Retina (tissue), 1 donor: ENCODE measurements around the gene STAT5B.

Source experiments
- DNase-seq: peaks from one replicate; pipeline ENCODE4 v3.0.0-alpha.2; 2016

STAT5B gene

DNA sequence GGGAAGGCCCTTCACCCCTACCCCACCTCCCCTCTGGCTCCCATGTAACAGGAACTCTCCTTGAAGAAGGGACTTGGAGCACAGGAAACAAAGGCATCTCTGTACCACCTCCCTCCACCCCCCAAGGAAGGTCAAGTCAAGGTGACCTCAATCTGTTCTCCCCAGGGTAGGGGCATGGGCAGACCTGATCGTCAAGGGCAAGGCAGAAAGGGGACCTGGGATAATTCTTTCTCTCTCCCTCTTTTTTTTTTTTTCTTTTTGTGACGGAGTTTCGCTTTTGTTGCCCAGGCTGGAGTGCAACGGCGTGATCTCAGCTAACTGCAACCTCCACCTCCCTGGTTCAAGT is 7.8 kb upstream of the STAT5B start:
- no peak for DNase-seq

DNA sequence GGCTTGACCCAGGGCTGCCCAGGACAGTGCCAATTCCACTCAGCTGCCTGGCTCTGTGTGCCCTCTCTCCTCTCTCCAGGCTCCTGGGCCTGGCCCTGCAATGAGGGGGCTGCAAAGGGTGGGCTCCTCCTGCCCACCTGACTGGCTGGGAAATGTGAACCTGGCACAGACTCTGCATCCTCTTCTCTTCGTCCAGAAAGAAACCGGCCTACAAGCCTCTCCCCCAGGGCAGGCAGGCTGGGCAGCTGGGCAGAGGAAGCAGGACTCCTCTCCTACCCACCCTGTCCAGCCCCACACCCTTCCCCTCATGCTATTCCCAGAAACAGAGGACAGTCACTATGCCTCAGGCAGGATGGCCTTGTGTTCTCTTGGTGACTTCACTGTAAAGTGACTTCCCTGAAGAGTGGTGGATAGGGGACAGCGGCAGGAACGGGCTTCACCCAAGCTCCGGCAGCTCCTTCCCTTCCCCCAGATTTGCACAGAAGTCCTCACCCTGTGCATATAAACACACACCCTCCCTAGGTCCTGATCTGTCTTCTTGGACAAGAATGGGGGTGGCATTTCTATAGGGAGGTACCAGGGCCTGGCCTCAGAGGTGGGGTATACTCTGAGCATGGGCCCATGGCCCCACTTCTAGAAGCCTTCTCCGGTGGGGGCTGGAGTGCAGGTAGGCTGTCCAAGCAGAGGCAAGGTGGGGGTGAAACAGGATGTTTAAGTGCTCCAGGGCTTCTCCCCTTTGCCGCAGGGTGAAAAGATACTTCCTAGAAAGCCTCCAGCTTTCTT is 7.2 kb upstream of the STAT5B start:
- no peak for DNase-seq

DNA sequence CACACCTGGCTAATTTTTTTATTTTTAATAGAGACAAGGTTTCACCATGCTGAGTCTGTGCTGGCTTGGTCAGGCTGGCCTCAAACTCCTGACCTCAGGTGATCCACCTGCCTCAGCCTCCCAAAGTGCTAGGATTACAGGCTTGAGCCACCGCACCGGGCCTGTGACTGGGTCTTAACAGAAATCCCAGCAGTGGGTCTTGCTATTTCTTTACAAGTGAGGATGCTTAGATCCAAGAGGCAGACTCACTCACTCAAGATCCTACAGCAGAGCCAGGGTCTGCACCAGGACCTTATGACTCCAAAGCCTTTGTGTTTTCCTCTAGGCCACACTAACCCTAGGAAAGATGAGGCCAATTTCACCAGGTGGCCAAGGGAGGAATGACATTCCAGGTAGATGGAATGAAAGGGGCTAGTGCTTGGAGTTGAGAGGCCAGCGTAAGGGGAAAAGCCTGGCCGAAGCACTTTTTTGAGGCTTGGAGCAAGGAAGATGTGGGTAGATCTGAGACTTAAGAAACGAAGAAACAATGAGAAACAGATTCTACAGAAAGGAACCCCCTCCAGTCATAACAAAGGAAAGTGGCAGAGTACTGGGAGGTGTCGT is 6.4 kb upstream of the STAT5B start:
- no peak for DNase-seq

DNA sequence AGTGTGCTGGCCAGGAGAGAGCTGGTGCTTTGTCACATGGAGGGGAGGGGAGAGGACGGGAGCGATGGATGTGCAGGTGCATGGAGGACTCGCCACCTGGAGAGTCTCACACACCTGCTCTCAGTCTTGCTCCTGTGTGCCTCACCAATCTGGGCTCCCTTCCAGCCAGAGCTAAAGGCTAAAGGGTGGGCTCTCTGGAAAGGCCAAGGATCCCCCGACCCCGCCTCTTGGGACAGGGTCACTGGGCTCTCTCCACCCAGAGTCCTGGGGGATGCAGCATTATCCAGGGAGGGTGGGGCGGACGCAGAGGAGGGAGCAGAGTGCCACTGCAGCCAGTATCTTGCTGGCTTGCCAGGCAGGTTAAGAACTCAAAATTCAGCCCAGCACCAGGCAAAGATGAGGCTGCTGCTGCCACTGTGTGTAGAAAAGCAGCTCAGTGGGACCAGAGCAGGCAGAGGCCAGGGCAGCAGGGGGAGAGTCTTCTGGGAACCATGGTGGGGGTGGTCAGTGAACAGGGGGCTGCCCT is 5.4 kb upstream of the STAT5B start:
- DNase-seq = no peak

DNA sequence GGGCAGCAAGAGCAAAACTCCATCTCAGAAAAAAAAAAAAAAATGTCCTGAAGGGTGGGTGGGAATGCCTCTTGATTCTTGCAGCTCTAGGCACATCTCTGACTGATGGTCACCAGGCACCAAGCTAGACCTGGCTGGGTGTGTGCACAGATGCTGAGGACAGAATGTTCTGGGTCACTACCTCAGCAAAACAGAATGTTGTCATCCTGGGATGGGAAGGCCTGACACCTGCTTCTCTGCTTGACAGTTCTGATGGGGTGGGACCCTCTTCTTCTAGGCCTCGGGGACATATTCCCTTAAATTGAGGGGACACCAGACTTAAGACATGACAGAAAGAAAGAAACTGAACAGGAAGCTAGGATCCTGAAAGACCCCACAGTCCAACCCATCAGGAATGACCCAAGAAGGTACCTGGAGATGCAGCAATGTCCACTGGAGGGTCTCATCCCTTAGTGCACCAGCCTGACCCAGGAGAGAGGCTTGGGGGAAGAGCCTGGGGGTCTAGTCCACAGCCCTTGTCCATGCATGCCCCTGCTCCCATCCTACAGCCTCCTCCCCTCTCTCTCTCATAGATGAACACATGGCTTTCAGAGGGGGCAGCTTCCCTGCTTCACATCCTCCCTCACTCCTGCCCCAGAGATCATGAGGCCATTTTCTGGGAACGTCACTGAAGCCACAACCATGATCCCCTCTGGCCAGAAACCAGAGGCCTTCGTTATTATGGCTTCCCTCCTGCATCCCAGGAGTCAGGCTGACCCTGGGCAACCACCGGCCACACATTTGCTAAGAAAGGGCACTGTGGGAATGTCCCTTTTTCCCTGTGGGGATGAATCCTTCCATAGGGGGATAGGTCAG is 3.8 kb upstream of the STAT5B start:
- DNase-seq = no peak

DNA sequence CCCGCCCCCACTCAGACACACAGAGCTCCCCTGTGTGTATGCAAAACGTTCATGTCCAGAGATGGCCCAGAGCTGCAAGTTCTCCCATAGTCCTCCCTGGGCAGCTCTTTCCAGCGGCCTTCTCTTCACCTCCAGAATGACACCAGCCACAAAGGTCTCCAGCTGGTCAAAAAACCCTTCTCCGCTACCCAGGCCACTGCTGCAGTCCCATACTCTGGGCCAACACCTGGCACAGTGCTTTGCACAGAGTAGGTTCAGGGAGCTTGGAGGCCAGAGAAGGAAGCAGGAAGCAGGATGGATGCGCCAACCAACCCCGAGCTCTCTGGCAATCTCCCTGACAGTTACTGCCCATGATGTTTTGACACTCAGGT is 1.1 kb upstream of the STAT5B start:
- DNase-seq = no peak

DNA sequence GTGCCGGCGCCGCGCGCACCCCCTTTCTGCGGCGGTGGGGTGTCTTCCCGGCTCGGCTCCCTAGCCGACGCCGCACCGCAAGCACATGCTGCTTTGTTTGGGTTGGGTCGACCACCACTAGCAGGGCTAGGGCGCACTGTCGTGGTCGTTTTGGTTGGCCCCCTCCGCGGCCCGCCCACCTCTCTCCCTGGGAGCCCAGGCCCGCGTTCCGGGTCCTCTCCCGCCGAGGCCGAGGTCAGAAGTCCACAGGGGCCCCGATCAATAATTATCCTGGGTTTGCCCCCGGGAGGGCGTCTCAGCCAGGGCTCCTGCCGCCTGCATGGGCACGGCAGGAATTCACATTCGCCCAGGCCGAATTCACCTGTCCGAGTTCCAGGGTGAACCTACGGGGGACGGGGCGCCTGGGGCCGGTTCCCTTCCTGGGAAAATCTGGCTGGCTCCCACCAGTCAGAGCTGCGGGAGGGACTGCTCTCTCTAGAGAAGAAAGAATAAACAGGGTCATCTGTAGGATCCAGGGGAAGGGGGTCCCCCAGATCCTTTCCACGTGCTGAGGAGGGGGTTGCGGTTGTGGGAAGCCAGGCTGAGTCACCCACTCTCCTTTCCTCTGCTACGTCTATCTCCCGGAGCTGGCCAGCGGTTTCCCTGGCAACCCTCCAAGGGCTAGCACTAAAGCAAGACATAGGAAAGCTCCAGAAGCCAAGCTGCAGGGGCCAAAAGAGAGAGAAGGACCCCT is 584 bp upstream of the STAT5B start:
- DNase-seq = peak; percentile 86

DNA sequence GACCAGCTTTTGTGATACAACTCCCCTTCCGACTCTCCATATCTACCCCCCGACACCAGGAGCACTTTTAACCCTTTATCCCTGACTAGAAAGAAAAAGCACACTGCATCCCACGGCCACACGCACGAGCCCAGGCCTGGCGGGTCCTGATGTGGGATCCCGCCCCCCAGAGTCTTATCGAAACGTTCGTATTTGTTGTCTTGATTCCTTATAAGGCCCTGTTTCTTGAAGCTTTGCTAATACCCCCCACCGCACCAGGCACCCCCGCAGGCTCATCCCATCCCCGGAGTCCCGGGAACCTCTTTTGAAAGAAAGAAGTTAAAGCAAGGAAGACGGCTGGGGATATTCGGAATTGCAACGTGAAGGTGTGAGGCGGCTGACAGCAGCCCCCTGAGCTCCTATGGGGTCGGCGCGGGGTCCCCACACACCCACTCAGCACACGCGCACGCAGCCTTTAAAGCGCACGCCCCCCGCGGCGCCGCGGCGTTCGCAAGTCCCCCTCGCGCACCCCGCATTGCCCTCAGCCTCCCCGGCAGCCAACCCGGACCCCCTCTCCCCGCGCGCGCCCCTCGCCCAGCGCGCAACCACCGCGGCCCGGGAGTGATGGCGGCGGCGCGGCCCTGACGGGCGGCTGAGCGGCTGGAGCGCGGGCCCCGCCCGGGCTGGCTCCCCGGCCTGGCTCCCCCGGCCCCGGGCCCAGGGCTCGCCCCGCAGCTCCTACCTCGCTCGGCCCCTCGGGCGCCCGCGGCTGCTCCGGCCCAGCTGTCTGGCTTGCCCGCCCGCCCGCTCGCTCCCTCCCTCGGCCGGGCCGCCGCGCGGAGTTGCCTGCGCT is 448 bp downstream of the STAT5B start:
- DNase-seq = peak; percentile 84

DNA sequence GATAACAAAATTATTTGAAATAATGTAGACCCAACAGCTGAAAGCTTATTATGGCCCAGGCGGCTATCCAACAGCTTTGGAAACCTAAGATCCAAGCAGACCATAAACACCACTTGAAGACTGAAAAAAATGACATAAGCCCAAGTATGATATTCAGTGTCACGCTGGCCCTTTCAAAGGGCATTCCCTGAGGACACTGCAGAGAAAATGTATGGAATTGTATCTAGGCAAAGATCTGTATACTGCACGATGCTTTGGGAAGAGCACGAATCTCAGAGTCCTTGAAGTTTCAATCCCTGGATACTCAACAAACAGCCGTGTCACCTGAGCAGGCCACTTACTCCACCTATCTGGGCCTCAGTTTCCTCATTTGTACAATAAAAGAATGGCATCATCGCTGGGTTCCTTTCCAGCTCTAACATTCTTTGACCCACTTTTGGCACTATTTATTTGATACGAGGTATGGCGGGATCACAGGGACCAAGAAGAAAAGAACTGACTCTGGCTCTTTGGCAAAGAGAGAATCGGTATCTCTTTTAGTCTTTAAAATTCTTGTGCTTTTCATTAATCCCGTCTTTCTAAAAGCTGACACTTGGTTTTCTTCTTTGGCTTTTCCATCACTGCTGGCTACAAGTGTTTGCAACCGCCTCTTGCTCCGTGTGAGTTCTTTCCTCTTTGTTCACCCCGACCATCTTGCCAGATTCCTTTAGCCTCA is 1.2 kb downstream of the STAT5B start:
- no peak for DNase-seq

DNA sequence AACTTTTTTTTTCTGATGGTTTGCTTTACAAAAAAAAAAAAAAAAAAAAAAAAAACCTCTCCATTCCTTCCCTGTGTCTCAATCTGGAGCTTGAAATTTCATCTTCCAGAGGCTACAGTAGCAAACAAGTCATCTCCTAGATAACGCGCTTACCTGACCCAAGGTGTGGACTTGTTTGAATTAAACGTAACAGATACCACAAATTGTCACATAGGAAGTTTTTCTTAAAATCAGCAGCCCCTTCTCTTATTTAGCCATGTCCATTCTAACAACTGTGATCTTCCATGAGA is 2.0 kb downstream of the STAT5B start:
- DNase-seq = no peak

DNA sequence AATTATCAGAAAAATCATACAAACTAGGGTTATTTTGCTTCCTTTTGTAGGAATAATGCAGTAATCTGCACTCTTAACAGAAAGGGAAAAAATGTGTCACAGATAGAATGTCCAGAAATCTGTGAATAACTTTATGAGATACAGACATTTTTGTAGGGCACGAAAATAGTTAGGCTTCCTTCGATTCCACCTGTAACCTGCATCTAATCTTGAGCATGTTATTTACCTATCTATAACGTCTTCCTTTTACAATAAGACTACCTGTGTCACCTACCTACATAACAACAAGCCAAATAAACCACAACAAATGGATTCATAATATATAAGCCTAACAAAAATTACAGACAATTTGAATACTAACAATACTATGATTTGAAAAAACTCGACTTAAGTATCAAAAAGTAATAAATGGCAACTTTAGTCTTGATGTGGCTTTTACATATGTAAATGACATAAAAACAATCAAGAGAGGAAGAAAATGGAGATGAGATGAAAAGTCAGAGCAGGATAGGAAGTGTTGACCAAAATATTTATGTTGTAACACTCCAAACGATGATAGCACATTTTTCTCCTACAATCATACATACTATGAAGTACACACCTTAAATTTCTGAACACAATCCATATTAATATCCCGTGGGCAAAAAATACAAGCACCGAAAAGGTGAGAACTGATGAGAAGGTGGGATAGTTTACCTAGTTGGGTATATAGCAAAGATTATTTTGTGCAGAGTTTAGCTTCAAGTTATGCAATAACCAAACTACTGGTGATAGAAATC is 2.5 kb downstream of the STAT5B start:
- no peak for DNase-seq

DNA sequence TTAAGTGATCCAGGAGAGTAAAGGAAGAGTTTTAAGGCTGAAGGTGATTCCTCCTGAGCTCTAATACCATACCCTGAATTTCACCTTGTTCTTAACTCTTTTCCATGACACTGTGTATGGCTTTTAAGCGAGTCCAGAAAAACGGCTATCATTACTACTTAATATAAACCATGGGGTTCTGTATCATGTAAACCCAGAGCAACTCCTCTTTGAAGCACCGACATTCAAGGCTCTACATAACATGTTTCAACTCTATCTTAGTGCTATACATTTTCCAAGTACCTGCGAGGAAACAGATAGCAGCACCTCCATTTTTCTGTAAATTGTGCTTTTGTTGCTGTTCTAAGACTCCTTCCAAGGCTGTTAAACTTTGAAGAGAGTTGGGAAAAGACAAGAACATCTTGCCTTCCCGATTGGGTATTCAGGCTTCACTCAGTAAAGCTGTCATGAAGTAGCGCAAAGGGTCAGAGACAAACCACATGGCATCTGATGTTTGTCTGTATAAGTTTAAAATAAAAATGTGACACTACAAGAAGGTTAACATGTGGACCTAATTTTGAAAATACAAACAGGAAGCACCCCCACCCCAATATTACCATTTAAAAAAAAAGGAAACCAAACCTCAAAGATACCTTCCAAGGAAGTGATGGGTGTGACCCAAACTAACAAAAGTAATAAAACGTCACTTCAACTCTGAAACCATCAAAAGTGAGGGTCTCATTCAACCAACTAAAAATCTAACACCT is 3.9 kb downstream of the STAT5B start:
- no peak for DNase-seq

DNA sequence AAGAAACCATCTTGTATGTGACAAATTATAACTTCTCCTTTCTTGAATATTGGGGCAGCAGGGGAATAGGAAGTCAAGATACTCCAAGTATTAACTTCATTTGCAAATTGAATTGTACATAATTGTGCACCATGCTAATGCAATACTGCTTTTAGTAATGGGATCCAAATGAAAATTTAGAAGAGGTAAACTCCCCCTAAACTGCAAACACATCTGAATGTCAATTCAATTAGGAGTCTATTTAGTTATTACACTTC is 4.5 kb downstream of the STAT5B start:
- DNase-seq = no peak

DNA sequence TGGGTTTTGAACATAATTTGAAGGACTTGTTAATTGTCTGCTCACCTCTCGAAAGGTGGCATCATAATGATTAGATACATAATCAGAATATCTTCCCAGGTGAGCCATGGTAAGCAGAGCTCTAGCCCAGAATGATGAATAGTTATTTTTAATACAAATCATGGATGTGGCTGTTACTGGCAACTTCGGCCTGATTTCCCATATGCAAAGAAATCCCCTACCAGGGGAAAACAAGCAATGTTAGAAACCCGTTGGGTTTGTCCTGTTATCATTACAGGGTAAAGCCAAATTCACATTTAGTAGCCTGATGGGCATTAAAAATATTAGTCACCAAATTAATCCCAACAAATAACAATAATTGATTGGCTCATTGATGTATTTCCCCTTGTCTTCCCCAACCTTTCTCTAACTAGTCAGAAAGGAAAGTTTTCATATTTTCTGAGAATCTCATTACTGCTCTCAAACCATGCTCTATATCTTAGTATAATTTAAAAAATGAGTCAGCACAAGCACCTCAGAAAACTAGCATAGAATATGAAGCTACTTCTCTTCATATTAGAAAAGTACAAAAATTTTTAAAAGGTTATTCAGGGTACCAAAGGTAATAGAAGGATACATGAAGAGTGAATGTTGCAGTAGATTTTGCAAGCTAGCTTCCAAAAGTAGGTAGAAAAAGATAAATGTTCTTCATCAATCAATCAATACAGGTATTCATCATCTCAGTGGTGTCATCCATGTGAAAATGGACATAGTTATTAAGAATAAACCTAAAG is 5.0 kb downstream of the STAT5B start:
- DNase-seq = no peak

DNA sequence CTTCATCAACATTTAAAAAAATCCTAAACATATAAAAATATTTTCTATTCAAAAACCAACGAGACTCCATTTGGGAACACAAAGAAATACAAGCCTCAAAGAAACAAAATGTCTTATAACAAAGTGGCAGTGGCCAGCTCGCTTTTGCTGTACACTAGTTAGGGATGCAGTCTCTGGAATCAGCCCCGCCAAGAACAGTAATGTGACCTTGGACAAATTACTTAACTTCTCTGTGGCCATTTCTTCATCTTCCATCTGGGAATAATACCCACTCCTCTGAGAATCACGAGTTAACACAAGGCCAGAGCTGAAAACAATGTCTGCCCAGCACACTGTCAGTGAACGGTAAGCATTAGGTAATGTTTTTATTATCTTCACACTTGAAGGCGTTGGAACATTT is 5.6 kb downstream of the STAT5B start:
- DNase-seq = no peak

DNA sequence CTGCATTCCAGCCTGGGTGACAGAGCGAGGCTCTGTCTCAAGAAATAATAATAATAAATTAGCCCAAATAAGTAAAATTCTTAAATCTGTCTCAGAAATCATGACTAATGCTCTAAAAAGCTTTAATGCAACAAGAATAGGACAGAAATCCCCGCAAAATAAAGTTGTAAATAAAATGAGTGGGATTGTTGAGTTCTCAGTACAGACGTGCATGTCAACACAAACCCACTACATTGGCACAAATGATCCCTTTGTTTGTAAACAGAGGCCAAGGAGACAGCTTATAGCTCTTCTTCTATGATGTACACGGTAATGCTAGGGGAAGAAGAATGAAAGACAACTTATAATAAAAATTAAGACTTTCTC is 6.0 kb downstream of the STAT5B start:
- no peak for DNase-seq

DNA sequence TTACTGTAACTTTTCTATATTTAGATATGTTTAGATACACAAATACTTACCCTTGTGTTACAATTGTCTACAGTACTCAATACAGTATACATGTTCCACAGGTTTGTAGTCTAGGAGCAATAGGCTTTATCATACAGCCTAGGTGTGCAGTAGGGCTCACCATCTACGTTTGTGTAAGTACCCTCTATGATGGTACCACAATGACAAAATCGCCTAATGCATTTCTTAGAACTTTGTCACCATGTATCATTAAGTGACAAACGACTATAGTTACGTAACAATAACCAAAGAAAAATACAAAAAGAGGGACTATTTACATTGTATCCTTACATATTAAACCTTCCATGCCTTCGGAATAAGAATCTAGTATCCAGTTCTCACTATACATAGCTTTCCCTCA is 8.0 kb downstream of the STAT5B start:
- DNase-seq = no peak

DNA sequence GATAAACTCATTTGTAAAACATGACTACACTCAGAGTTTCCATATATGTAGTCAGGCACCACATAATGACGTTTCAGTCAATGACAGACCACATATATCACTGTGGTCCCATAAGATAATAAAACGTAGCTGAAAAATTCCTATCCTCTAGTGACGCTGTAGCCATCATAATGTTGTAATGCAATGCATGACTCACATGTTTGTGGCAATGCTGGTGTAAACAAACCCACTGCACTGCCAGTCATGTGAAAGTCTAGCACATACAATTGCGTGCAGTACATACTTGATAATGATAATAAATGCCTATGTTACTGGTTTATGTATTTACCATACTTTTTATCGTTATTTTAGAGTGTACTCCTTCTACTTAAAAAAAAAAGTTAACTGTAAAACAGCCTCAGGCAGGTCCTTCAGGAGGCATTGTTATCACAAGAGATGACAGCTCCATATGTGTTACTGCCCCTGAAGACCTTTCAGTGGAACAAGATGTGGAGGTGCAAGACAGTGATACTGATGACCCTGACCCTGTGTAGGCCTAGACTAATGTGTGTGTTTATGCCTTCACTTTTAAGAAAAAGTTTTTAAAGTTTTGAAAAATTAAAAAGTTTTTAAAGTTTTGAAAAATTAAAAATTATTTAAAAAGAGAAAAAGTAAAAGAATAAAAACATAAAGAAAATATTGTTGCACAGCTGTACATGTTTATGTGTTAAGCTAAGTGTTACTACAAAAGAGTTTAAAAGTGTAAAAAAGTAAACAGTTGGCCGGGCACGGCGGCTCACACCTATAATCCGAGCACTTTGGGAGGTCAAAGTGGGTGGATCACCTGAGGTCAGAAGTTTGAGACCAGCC is 9.0 kb downstream of the STAT5B start:
- DNase-seq = no peak

DNA sequence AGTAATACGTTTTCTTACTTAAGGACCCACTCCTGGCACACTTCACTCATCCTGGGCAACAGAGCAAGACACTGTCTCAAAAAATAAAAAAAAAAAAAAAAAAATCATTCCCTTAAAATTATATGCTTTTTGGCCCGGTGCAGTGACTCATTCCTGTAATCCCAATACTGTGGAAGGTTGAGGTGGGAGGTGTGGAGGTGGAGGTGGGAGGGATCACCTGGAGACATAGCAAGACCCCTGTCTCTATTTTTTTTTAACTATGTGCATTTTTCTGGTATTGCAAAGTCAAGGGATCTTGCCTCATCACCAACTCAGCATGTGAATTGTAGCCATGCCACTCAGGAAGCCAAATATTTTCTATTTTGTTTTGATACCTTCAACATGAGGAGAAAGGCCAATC is 9.7 kb downstream of the STAT5B start:
- DNase-seq = no peak
